Esophagus squamous epithelium (tissue), 5 donors: Measurements from ENCODE around the gene LDLR. TPM values are rescaled to one million over a fixed set of nuclear protein-coding genes. Genes with fewer than 3 reads are reported as not detected.

Experiments
- DNase-seq: peaks from one replicate; lab custom pipeline; 2025; lab: John Stamatoyannopoulos, UW
- H3K27ac ChIP-seq, 4 donors: fragments of 200-600 bp; sonication (generic); one replicate each; pipeline ENCODE4 v1.5.1; 2016 to 2019; ENCODE audit warnings: mild to moderate bottlenecking in 1 of 4
- H3K27me3 ChIP-seq, 4 donors: fragments of 200-600 bp; sonication (generic); 1 replicate in 3 of 4; 2 replicates in 1 of 4; pipeline versions ENCODE4 v1.5.1 to v1.6.0; 2017 to 2021; ENCODE audit warnings: antibody characterized with exemption in 1 of 4
- H3K36me3 ChIP-seq, 3 donors: fragments of 200-600 bp; sonication (generic); one replicate each; pipeline ENCODE4 v1.5.1; 2016 to 2019
- H3K4me1 ChIP-seq, 3 donors: fragments of 200-600 bp; sonication (generic); one replicate each; pipeline ENCODE4 v1.5.1; 2017 to 2019
- H3K4me3 ChIP-seq, 4 donors: fragments of 200-600 bp; sonication (generic); 1 replicate in 3 of 4; 2 replicates in 1 of 4; pipeline ENCODE4 v1.5.1; 2016 to 2019; ENCODE audit warnings: mild to moderate bottlenecking in 2 of 4, moderate library complexity in 1 of 4
- H3K9me3 ChIP-seq, 3 donors: fragments of 200-600 bp; sonication (generic); one replicate each; pipeline ENCODE4 v1.5.1; 2016 to 2019
- POLR2A ChIP-seq, 4 donors: fragments of 450-650 bp; IDR thresholded peaks; one replicate each; pipeline ENCODE4 v1.6.1; 2017; ENCODE audit warnings: antibody characterized with exemption in 4 of 4, mild to moderate bottlenecking in 4 of 4, moderate library complexity in 3 of 4
- WGBS, 2 donors: methylation state at CpG; one replicate each; pipeline ENCODE4 v1.1.5; 2018; 5-methylcytosine and 5-hydroxymethylcytosine counted together
- intact Hi-C: fragments of 100-400 bp; cut with DNase I; formaldehyde crosslinking; loops from one replicate; pipeline ENCODE4 v1.15.0; 2022
- total RNA-seq, 4 donors: library from RNA; depleted of rRNA; stranded (reverse); fragments of >200 nt; gene quantifications; one replicate each; pipeline ENCODE4 v1.1.0, GENCODE V29; 2016
- TF ChIP-seq, protein P1 (sequence below), 6 experiments: fragments of 450-650 bp in 4 of 6; fragments of 200-600 bp in 2 of 6; sonication (generic) in 2 of 6; IDR thresholded peaks; one replicate each; pipeline ENCODE4 v1.5.1; 2016 to 2019; ENCODE audit warnings: antibody characterized with exemption in 6 of 6, mild to moderate bottlenecking in 4 of 6, moderate library complexity in 4 of 6
- donor health status: DM: yes; HTN: yes; CAD: no.

LDLR gene
- total RNA-seq, 4 donors from 2014 or later = 58.9 to 207 (median 149) TPM

DNA sequence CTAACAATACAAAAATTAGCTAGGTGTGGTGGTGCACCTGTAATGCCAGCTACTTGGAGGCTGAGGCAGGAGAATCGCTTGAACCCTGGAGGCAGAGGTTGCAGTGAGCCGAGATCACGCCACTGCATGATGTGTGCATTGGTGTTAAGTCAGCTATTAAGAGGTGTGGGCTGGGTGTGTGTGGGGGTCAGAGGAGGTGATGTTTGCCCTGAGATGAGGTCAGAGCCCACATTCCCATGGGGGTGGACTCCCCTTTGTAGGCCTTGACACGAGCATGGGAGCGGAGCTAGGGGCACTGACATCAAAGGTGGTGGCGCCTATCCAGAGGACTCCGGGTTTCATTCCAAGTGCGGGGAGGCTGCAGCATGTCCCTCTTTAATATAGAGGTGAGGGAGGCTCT lies 34.6 kb upstream of the LDLR start:
- 81 to 93% methylated on average over 5 to 8 of the region's 8 CpGs for WGBS, 2 donors
- TF ChIP-seq POLR2A (IDR thresholded peaks at IDR 0.05) = no peak
- TF ChIP-seq, protein P1, sequence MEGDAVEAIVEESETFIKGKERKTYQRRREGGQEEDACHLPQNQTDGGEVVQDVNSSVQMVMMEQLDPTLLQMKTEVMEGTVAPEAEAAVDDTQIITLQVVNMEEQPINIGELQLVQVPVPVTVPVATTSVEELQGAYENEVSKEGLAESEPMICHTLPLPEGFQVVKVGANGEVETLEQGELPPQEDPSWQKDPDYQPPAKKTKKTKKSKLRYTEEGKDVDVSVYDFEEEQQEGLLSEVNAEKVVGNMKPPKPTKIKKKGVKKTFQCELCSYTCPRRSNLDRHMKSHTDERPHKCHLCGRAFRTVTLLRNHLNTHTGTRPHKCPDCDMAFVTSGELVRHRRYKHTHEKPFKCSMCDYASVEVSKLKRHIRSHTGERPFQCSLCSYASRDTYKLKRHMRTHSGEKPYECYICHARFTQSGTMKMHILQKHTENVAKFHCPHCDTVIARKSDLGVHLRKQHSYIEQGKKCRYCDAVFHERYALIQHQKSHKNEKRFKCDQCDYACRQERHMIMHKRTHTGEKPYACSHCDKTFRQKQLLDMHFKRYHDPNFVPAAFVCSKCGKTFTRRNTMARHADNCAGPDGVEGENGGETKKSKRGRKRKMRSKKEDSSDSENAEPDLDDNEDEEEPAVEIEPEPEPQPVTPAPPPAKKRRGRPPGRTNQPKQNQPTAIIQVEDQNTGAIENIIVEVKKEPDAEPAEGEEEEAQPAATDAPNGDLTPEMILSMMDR (IDR thresholded peaks at IDR 0.05) = no peak
- H3K27me3 ChIP-seq = no peaks in the 10 kb centered on the region
- H3K27ac ChIP-seq = no peak overlapping the region
- H3K9me3 ChIP-seq = no peaks in the 10 kb centered on the region
- H3K4me3 ChIP-seq = no peak overlapping the region
- DNase-seq = no peak
- peaks cover 0 to 90% (median 3%) of the 10 kb centered on the region in 3 donors for H3K36me3 ChIP-seq
- H3K4me1 ChIP-seq = peaks cover 0 to 21% (median 7%) of the 10 kb centered on the region in 3 donors
- intact Hi-C loops = no loop called here

- peaks cover 15 to 98% (median 16%) of the 10 kb centered on the region in 3 donors for H3K36me3 ChIP-seq
- no peaks in the 10 kb centered on the region for H3K9me3 ChIP-seq
- no peak overlapping the region for H3K27ac ChIP-seq
- intact Hi-C loops = no loop called here
- DNase-seq = no peak
- 91 to 93% methylated on average over 7 to 24 of the region's 34 CpGs for WGBS, 2 donors
- H3K4me1 ChIP-seq = peaks cover 0 to 6% (median 0%) of the 10 kb centered on the region in 3 donors
- H3K27me3 ChIP-seq = no peaks in the 10 kb centered on the region
- TF ChIP-seq POLR2A (IDR thresholded peaks at IDR 0.05) = no peak
- TF ChIP-seq, protein P1 (IDR thresholded peaks at IDR 0.05) = no peak
- no peak overlapping the region for H3K4me3 ChIP-seq
These were observed 30.8 kb upstream of the LDLR start for GRCh38 chr19:11058246-11059030.

DNA sequence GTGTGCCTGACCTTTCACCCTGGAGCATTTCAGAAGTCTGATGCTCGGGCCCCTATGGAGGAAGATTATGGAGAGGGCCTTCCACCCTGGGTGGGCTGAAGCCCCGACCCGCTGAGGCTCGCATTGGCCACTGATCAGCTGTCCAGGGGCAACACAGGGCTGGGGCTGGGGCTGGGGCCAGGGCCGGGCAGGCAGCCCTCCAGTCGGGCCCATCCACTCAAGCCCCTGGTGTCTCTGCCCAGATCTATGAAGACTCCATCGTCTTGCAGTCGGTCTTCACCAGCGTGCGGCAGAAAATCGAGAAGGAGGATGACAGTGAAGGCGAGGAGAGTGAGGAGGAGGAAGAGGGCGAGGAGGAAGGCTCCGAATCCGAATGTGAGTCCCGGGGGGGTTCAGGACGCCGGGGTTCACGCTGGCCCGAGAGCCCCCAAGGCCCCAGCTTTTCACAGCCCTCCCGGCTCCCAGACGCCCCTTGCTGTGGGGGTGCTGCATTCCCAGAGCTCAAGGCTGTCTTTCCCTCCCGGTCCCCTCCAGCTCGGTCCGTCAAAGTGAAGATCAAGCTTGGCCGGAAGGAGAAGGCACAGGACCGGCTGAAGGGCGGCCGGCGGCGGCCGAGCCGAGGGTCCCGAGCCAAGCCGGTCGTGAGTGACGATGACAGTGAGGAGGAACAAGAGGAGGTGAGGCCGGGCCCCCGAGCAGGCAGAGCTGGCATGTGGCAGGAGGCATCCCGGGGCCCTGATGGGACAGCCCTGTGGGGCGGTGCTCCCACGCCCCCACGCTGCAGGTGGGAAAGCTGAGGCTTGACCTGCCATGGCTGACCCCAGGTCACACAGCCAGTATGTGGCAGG lies 29.5 kb upstream of the LDLR start:
- no peak for DNase-seq
- Histone ChIP-seq H3K27me3 (no peaks in the 10 kb centered on the region), H3K9me3 (no peaks in the 10 kb centered on the region), H3K4me1 (peaks cover 0 to 11% (median 0%) of the 10 kb centered on the region in 3 donors), H3K4me3 (no peak overlapping the region), H3K36me3 (peaks cover 15 to 96% (median 16%) of the 10 kb centered on the region in 3 donors), H3K27ac (no peak overlapping the region)
- WGBS, 2 donors = 88 to 96% methylated on average over 11 to 14 of the region's 43 CpGs
- TF ChIP-seq, protein P1 (IDR thresholded peaks at IDR 0.05) = no peak
- TF ChIP-seq POLR2A (IDR thresholded peaks at IDR 0.05) = no peak
- intact Hi-C loops = no loop called here

GRCh38 chr19:11061952-11062351 lies 27.3 kb upstream of the LDLR start:
- DNase-seq = no peak
- Histone ChIP-seq H3K27me3 (no peaks in the 10 kb centered on the region), H3K36me3 (peaks cover 15 to 95% (median 16%) of the 10 kb centered on the region in 3 donors), H3K4me1 (peaks cover 0 to 15% (median 0%) of the 10 kb centered on the region in 3 donors), H3K27ac (peak overlapping the region in 3 of 4 donors; percentile 65 to 77 (median 66)), H3K4me3 (no peak overlapping the region), H3K9me3 (no peaks in the 10 kb centered on the region)
- 75 to 86% methylated on average over 12 to 13 of the region's 14 CpGs for WGBS, 2 donors
- intact Hi-C loops = no loop called here
- TF ChIP-seq, protein P1 (IDR thresholded peaks at IDR 0.05) = no peak
